ENCODE data around the gene ACTL10. TPM values are rescaled to one million over a fixed set of nuclear protein-coding genes. Genes with fewer than 3 reads are reported as not detected.

The ACTL10 gene
- total and polyA plus RNA-seq, 2 donors (not counting 1 experiment from before 2014, with no cell fraction given): 1.2 to 6.3 TPM

DNA sequence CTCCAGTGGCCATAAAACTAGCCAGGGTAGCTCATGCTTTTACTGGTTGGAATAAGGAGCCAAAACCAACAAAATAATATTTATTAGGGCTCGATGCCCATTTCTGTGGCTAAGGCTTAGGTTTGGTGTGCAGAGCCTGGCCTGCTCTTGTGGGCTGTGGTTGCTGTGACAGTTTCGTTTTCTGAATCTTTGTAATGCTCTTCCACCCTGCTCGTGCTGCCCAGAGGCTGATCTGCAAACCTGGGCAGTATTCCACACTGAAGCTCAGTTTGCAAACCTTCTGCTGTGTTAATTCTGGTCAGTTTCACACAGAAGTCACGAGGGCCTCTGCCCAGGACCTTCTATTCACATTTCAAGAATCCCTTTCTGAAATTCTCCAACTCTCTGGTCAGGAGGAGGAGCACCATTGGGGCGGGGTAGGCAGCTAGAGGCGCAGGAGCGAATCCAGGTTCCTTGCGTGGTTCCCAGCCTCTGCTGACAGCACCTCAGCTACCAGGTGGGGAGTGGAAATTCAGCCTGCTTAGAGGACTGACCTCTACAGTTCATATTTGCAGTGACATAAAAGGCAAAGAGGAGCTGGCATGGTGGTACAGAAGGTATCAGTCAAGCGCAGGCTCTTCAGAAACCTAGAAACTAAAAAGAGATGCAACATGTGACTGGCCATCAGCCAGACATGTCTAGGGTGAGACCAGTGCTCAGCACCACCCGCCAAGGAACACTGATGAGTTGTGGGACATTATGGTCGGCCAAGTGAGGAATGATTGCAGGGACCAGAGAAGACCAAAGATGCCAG lies 18.9 kb upstream of the ACTL10 start:
- POLR2A ChIA-PET: no interaction called here
- H3K27me3 Mint-ChIP-seq: no peaks in the 10 kb centered on the region
- no peaks in the 10 kb centered on the region for H3K9me3 Mint-ChIP-seq (ENCODE audit: insufficient read depth)
- WGBS (ENCODE audit: insufficient coverage): 90% methylated on average over 10 of the region's 11 CpGs
- Histone ChIP-seq H3K27ac (ENCODE audit: low read length in 2 of 2) (no peak overlapping the region), H3K4me3 (ENCODE audit: control extremely low read depth in 1 of 5, extremely low read depth in 1 of 5, insufficient read depth in 1 of 5, low read depth in 2 of 5, low read length in 4 of 5) (no peak overlapping the region), H3K4me1 (ENCODE audit: control insufficient read depth in 2 of 2, insufficient read depth in 2 of 2, low read length in 2 of 2) (no peaks in the 10 kb centered on the region), H3K9me3 (ENCODE audit: control extremely low read depth in 1 of 3, control insufficient read depth in 2 of 3, insufficient read depth in 1 of 3, low read length in 2 of 3) (no peaks in the 10 kb centered on the region), H3K79me2 (ENCODE audit: control insufficient read depth, insufficient read depth, low read length) (no peaks in the 10 kb centered on the region), H3K9ac (ENCODE audit: low read length) (no peak overlapping the region), H3K36me3 (replicated peaks in 1 of 2; ENCODE audit: control extremely low read depth in 1 of 2, control insufficient read depth in 1 of 2, extremely low read depth in 1 of 2, insufficient read depth in 2 of 2, low read length in 1 of 2) (peaks cover 0 to 25% of the 10 kb centered on the region in 2 experiments), H3K4me2 (replicated peaks; ENCODE audit: low read depth, low read length, poor library complexity, severe bottlenecking) (no peak overlapping the region), H3K27me3 (replicated peaks in 1 of 4; ENCODE audit: control extremely low read depth in 1 of 4, control insufficient read depth in 3 of 4, insufficient read depth in 4 of 4, low read length in 3 of 4) (no peaks in the 10 kb centered on the region), H2AFZ (ENCODE audit: insufficient read depth, low read depth, low read length, poor library complexity, severe bottlenecking) (no peak overlapping the region), H4K20me1 (ENCODE audit: control insufficient read depth, insufficient read depth, low read length, poor library complexity, severe bottlenecking) (no peaks in the 10 kb centered on the region)
- peaks cover 5% of the 10 kb centered on the region for H3K4me1 Mint-ChIP-seq
- TF ChIP-seq, protein P1, sequence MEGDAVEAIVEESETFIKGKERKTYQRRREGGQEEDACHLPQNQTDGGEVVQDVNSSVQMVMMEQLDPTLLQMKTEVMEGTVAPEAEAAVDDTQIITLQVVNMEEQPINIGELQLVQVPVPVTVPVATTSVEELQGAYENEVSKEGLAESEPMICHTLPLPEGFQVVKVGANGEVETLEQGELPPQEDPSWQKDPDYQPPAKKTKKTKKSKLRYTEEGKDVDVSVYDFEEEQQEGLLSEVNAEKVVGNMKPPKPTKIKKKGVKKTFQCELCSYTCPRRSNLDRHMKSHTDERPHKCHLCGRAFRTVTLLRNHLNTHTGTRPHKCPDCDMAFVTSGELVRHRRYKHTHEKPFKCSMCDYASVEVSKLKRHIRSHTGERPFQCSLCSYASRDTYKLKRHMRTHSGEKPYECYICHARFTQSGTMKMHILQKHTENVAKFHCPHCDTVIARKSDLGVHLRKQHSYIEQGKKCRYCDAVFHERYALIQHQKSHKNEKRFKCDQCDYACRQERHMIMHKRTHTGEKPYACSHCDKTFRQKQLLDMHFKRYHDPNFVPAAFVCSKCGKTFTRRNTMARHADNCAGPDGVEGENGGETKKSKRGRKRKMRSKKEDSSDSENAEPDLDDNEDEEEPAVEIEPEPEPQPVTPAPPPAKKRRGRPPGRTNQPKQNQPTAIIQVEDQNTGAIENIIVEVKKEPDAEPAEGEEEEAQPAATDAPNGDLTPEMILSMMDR (IDR thresholded peaks at IDR 0.05): no peak
- no peak for TF ChIP-seq EZH2 (IDR thresholded peaks at IDR 0.05; ENCODE audit: borderline replicate concordance, insufficient read depth, low read depth, low read length, poor library complexity, severe bottlenecking)
- DNase-seq: no peak
- intact Hi-C loops (cut with micrococcal nuclease): no loop called here
- H3K4me3 Mint-ChIP-seq: no peak overlapping the region
- CTCF ChIA-PET: no interaction called here
- no peak for ATAC-seq (ENCODE audit: low read depth)
- H3K27ac Mint-ChIP-seq: no peak overlapping the region

DNA sequence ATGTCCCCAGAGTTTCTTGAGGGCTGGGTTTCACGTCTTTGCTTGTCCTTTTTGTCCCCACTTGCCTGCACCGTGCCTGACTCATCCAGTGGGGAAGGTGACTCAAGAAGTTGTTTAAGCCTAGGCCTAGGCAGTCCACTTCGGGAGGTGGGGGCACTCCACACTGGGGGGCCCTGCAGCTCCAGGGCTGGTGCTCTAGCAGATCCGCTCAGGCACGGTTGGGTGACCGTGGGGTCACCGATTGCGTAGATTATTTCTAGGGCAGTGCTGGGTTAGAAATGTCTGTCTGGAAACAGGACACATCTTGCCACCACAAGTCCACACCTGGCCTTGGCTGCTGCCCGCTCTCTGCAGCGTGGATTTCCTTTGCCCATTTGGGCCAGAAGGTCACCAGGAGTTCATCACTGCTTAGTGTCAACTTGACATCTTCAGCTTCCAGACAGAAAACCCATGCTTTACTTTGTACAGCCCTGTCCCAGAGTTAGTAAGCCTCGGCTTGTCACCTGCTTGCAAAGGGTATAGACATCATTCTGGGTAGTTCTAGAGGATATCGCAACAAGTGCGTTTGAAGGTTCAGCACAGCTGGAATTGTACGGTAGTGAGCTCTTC lies 18.2 kb upstream of the ACTL10 start:
- Mint-ChIP-seq H3K9me3 (ENCODE audit: insufficient read depth) (no peaks in the 10 kb centered on the region), H3K4me3 (no peak overlapping the region), H3K27me3 (no peaks in the 10 kb centered on the region), H3K27ac (no peak overlapping the region), H3K4me1 (peaks cover 9% of the 10 kb centered on the region)
- H3K4me3 ChIP-seq (ENCODE audit: control extremely low read depth in 1 of 5, extremely low read depth in 1 of 5, insufficient read depth in 1 of 5, low read depth in 2 of 5, low read length in 4 of 5): no peak overlapping the region
- no peak overlapping the region for H2AFZ ChIP-seq (ENCODE audit: insufficient read depth, low read depth, low read length, poor library complexity, severe bottlenecking)
- DNase-seq (no peak), ATAC-seq (ENCODE audit: low read depth) (no peak)
- no peaks in the 10 kb centered on the region for H3K27me3 ChIP-seq (replicated peaks in 1 of 4; ENCODE audit: control extremely low read depth in 1 of 4, control insufficient read depth in 3 of 4, insufficient read depth in 4 of 4, low read length in 3 of 4)
- H3K9me3 ChIP-seq (ENCODE audit: control extremely low read depth in 1 of 3, control insufficient read depth in 2 of 3, insufficient read depth in 1 of 3, low read length in 2 of 3): no peaks in the 10 kb centered on the region
- H3K4me2 ChIP-seq (replicated peaks; ENCODE audit: low read depth, low read length, poor library complexity, severe bottlenecking): no peak overlapping the region
- H3K4me1 ChIP-seq (ENCODE audit: control insufficient read depth in 2 of 2, insufficient read depth in 2 of 2, low read length in 2 of 2): peaks cover 0 to 7% of the 10 kb centered on the region in 2 donors
- H3K79me2 ChIP-seq (ENCODE audit: control insufficient read depth, insufficient read depth, low read length): no peaks in the 10 kb centered on the region
- intact Hi-C loops (cut with micrococcal nuclease): no loop called here
- H4K20me1 ChIP-seq (ENCODE audit: control insufficient read depth, insufficient read depth, low read length, poor library complexity, severe bottlenecking): no peaks in the 10 kb centered on the region
- H3K27ac ChIP-seq (ENCODE audit: low read length in 2 of 2): no peak overlapping the region
- ChIA-PET CTCF (interaction anchor here (0.8 kb wide), 1 partner anchor 22 kb away, joined by 3 read pairs; no protein-coding TSS in a partner anchor), POLR2A (no interaction called here)
- H3K9ac ChIP-seq (ENCODE audit: low read length): no peak overlapping the region
- 92% methylated on average over 13 of the region's 14 CpGs for WGBS (ENCODE audit: insufficient coverage)
- TF ChIP-seq, protein P1 (IDR thresholded peaks at IDR 0.05): no peak
- TF ChIP-seq EZH2 (IDR thresholded peaks at IDR 0.05; ENCODE audit: borderline replicate concordance, insufficient read depth, low read depth, low read length, poor library complexity, severe bottlenecking): no peak
- H3K36me3 ChIP-seq (replicated peaks in 1 of 2; ENCODE audit: control extremely low read depth in 1 of 2, control insufficient read depth in 1 of 2, extremely low read depth in 1 of 2, insufficient read depth in 2 of 2, low read length in 1 of 2): peaks cover 0 to 19% of the 10 kb centered on the region in 2 experiments
